KMS-11 (cell line): ENCODE measurements around the gene TTLL6.

ENCODE experiments used
- H2AFZ ChIP-seq: fragments of 200-600 bp; sonication (generic); 2 replicates; pipeline ENCODE4 v1.6.1; 2016; ENCODE audit warnings: antibody characterized with exemption, mixed run types, low read depth
- H3K27ac ChIP-seq: fragments of 200-600 bp; sonication (generic); 2 replicates; pipeline ENCODE4 v1.6.1; 2016; ENCODE audit warnings: mild to moderate bottlenecking, mixed run types
- H3K27me3 ChIP-seq: fragments of 200-600 bp; sonication (generic); 2 replicates; pipeline ENCODE4 v1.6.1; 2017; ENCODE audit warnings: mild to moderate bottlenecking, low read depth, mixed run types, moderate library complexity; ENCODE audit not compliant: insufficient read depth
- H3K36me3 ChIP-seq: fragments of 200-600 bp; sonication (generic); 2 replicates; pipeline ENCODE4 v1.6.1; 2017; ENCODE audit warnings: mild to moderate bottlenecking, mixed run types; ENCODE audit not compliant: insufficient read depth
- H3K4me1 ChIP-seq: fragments of 200-600 bp; sonication (generic); 2 replicates; pipeline ENCODE4 v1.6.1; 2016; ENCODE audit warnings: mild to moderate bottlenecking, low read depth, mixed run types; ENCODE audit not compliant: poor library complexity, severe bottlenecking
- H3K4me2 ChIP-seq: fragments of 200-600 bp; sonication (generic); 2 replicates; pipeline ENCODE4 v1.7.0; 2016; ENCODE audit warnings: mild to moderate bottlenecking, mixed run types
- H3K4me3 ChIP-seq: fragments of 200-600 bp; sonication (generic); IDR thresholded peaks from 2 replicates; pipeline ENCODE4 v1.6.1; 2017; ENCODE audit warnings: low read depth, low read length, mixed read lengths; ENCODE audit not compliant: insufficient read depth
- H3K79me2 ChIP-seq: fragments of 200-600 bp; sonication (generic); 2 replicates; pipeline ENCODE4 v1.6.1; 2016; ENCODE audit warnings: low read depth, mixed run types; ENCODE audit not compliant: insufficient read depth
- H3K9ac ChIP-seq: fragments of 200-600 bp; sonication (generic); 2 replicates; pipeline ENCODE4 v1.6.1; 2016; ENCODE audit warnings: mild to moderate bottlenecking, mixed run types
- H4K20me1 ChIP-seq: fragments of 200-600 bp; sonication (generic); 2 replicates; pipeline ENCODE4 v1.6.1; 2016; ENCODE audit warnings: mild to moderate bottlenecking, mixed run types; ENCODE audit not compliant: insufficient read depth
- CTCF ChIP-seq: fragments of 200-600 bp; sonication (generic); conservative IDR thresholded peaks from 2 replicates; pipeline ENCODE4 v1.6.1; 2017; ENCODE audit warnings: low read depth, mild to moderate bottlenecking, antibody characterized with exemption, low read length, moderate library complexity, mixed read lengths

The TTLL6 gene

GRCh38 chr17:48751172-48751571 is 65.9 kb downstream of the TTLL6 start:
- H3K4me2 ChIP-seq: no peak overlapping the region
- H2AFZ ChIP-seq: no peak overlapping the region
- no peak for TF ChIP-seq CTCF
- H3K27ac ChIP-seq: no peak overlapping the region
- no peaks in the 10 kb centered on the region for H4K20me1 ChIP-seq
- no peaks in the 10 kb centered on the region for H3K36me3 ChIP-seq
- no peaks in the 10 kb centered on the region for H3K79me2 ChIP-seq
- peaks cover 17% of the 10 kb centered on the region; the same call in 1 of the 2 replicates for H3K27me3 ChIP-seq
- H3K4me1 ChIP-seq: peaks cover 1% of the 10 kb centered on the region
- no peak overlapping the region for H3K4me3 ChIP-seq
- H3K9ac ChIP-seq: no peak overlapping the region

- no peak overlapping the region for H3K27ac ChIP-seq
- H3K36me3 ChIP-seq: no peaks in the 10 kb centered on the region
- peaks cover 14% of the 10 kb centered on the region for H3K4me1 ChIP-seq
- peaks cover 17% of the 10 kb centered on the region; the same call in 1 of the 2 replicates for H3K27me3 ChIP-seq
- H3K9ac ChIP-seq: no peak overlapping the region
- no peaks in the 10 kb centered on the region for H4K20me1 ChIP-seq
- TF ChIP-seq CTCF: no peak
- no peak overlapping the region for H2AFZ ChIP-seq
- H3K79me2 ChIP-seq: no peaks in the 10 kb centered on the region
- no peak overlapping the region for H3K4me2 ChIP-seq
- H3K4me3 ChIP-seq: no peak overlapping the region
Observed at GRCh38 chr17:48749621-48750553, 67.1 kb downstream of the TTLL6 start.

GRCh38 chr17:48748718-48749566 is 68.1 kb downstream of the TTLL6 start:
- peaks cover 19% of the 10 kb centered on the region for H3K4me1 ChIP-seq
- H3K79me2 ChIP-seq: no peaks in the 10 kb centered on the region
- no peaks in the 10 kb centered on the region for H4K20me1 ChIP-seq
- H2AFZ ChIP-seq: no peak overlapping the region
- H3K4me2 ChIP-seq: no peak overlapping the region
- no peaks in the 10 kb centered on the region for H3K36me3 ChIP-seq
- peaks cover 22% of the 10 kb centered on the region; the same call in 1 of the 2 replicates for H3K27me3 ChIP-seq
- no peak for TF ChIP-seq CTCF
- H3K9ac ChIP-seq: no peak overlapping the region
- no peak overlapping the region for H3K4me3 ChIP-seq
- no peak overlapping the region for H3K27ac ChIP-seq

- no peak overlapping the region for H3K27ac ChIP-seq
- TF ChIP-seq CTCF: no peak
- H2AFZ ChIP-seq: no peak overlapping the region
- H3K27me3 ChIP-seq: peaks cover 17% of the 10 kb centered on the region; the same call in 1 of the 2 replicates
- no peak overlapping the region for H3K4me2 ChIP-seq
- no peaks in the 10 kb centered on the region for H4K20me1 ChIP-seq
- H3K79me2 ChIP-seq: no peaks in the 10 kb centered on the region
- H3K36me3 ChIP-seq: no peaks in the 10 kb centered on the region
- H3K9ac ChIP-seq: no peak overlapping the region
- H3K4me3 ChIP-seq: no peak overlapping the region
- H3K4me1 ChIP-seq: peaks cover 19% of the 10 kb centered on the region
Observed at GRCh38 chr17:48747445-48748363, 69.3 kb downstream of the TTLL6 start.
